Panc1 (cell line): Measurements from ENCODE around the gene DNTT. TPM values are rescaled to one million over a fixed set of nuclear protein-coding genes. Genes with fewer than 3 reads are reported as not detected.

Experiments
- ATAC-seq: fragments of 200-7000 bp; cut with Tn5 transposase; 2 replicates; pipeline ENCODE4 v1.9.1; 2020; ENCODE audit warnings: mild to moderate bottlenecking, moderate library complexity
- BruUV-seq: library from RNA; stranded (reverse); fragments of 400-500 nt; replicated peaks from 2 replicates; lab custom pipeline; 2021; lab: Mats Ljungman, UMichigan
- CTCF ChIA-PET: fragments of 300-600 bp; sonication (Branson Sonifier 250); formaldehyde crosslinking; loops from one replicate; lab custom pipeline; 2022; ENCODE audit warnings: antibody characterized with exemption; lab: Charles Lee
- POLR2A ChIA-PET: fragments of 300-600 bp; sonication (Branson Sonifier 250); formaldehyde crosslinking; loops from one replicate; lab custom pipeline; 2022; ENCODE audit warnings: antibody characterized with exemption; lab: Charles Lee
- DNase-seq: peaks from one replicate; pipeline ENCODE4 v3.0.0-alpha.2; 2010; ENCODE audit warnings: low read depth, low spot score
- H3K27ac ChIP-seq: 2 replicates; pipeline ENCODE4 v1.5.1; 2011; ENCODE audit warnings: mild to moderate bottlenecking, low read length, inconsistent platforms
- H3K27me3 ChIP-seq: fragments of 200-500 bp; sonication (Bioruptor generic); 2 replicates; pipeline ENCODE4 v1.6.0; 2014; ENCODE audit warnings: low read length, inconsistent platforms; ENCODE audit not compliant: control insufficient read depth, insufficient read depth
- H3K36me3 ChIP-seq: fragments of 200-500 bp; sonication (Bioruptor generic); 2 replicates; pipeline ENCODE4 v1.5.1; 2014; ENCODE audit warnings: inconsistent platforms, mild to moderate bottlenecking, low read length, moderate library complexity; ENCODE audit not compliant: control insufficient read depth, insufficient read depth
- H3K4me1 ChIP-seq: 2 replicates; pipeline ENCODE4 v1.5.1; 2011; ENCODE audit warnings: inconsistent platforms, mild to moderate bottlenecking, low read length, moderate library complexity; ENCODE audit not compliant: control insufficient read depth, insufficient read depth
- H3K4me3 ChIP-seq, 2 experiments: 2 replicates each; pipeline ENCODE4 v1.5.1; 2011 to 2012; ENCODE audit warnings: low read depth in 2 of 2, low read length in 2 of 2, mild to moderate bottlenecking in 2 of 2, inconsistent platforms in 1 of 2, moderate library complexity in 1 of 2
- H3K9me3 ChIP-seq: fragments of 200-500 bp; sonication (Bioruptor generic); 2 replicates; pipeline ENCODE4 v1.5.1; 2014; ENCODE audit warnings: low read depth, mild to moderate bottlenecking, inconsistent platforms, low read length, moderate library complexity; ENCODE audit not compliant: control insufficient read depth, insufficient read depth
- POLR2AphosphoS5 ChIP-seq: IDR thresholded peaks from 2 replicates; pipeline ENCODE4 v1.6.1; 2012; ENCODE audit warnings: mild to moderate bottlenecking, low read depth, low read length, moderate library complexity
- SIN3A ChIP-seq: IDR thresholded peaks from 2 replicates; pipeline ENCODE4 v1.6.1; 2012; ENCODE audit warnings: low read depth, mild to moderate bottlenecking, low read length, moderate library complexity, borderline replicate concordance; ENCODE audit not compliant: insufficient read depth
- TCF7L2 ChIP-seq: IDR thresholded peaks from 2 replicates; pipeline ENCODE4 v1.6.1; 2011; ENCODE audit warnings: mild to moderate bottlenecking, low read depth, low read length, inconsistent platforms
- in situ Hi-C: cut with HindIII; loops from 2 replicates; pipeline ENCODE4 v1.10.0; 2016; ENCODE audit warnings: low sequenced_read_pairs, low pct_unique_long_range_greater_than_20kb
- intact Hi-C: fragments of 100-400 bp; cut with micrococcal nuclease; formaldehyde crosslinking; loops from one replicate; pipeline ENCODE4 v1.10.0; 2022; ENCODE audit not compliant: unreplicated experiment
- total RNA-seq: library from RNA; stranded (reverse); gene quantifications from one replicate; pipeline ENCODE4 v1.2.1, GENCODE V29; 2021; ENCODE audit not compliant: unreplicated experiment
- TF ChIP-seq, protein P1 (sequence below): fragments of 450-650 bp; IDR thresholded peaks from 2 replicates; pipeline ENCODE4 v1.5.1; 2017; ENCODE audit warnings: mild to moderate bottlenecking
- TF ChIP-seq, protein P2 (sequence below), 2 experiments: IDR thresholded peaks; 2 replicates each; pipeline ENCODE4 v1.6.1; 2011 to 2012; ENCODE audit warnings: low read depth in 2 of 2, control low read depth in 1 of 2, low read length in 1 of 2, mild to moderate bottlenecking in 1 of 2, moderate library complexity in 1 of 2; ENCODE audit not compliant: insufficient read depth in 1 of 2

Gene DNTT
- total RNA-seq, 1 experiment from 2014 or later: not detected

DNA sequence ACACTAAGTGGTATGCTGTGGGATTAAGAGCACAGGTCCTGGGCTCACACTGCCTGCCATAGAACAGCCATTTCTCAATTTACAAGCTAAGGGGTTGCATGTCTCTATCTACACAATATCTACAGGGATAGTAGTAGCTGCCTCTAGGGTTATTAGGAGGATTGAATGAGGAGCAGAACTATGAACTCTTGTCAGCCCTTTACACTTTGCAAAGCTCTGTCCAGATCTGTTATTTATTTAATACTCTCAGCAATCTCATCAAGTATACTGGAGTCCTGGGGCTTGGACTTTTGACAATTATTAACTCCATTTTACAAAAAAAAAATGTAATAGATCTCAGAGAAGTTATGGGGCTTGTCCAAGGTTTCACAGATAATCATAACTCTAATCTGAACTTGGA, 47.8 kb downstream of the DNTT start:
- POLR2A ChIA-PET: no interaction called here

DNA sequence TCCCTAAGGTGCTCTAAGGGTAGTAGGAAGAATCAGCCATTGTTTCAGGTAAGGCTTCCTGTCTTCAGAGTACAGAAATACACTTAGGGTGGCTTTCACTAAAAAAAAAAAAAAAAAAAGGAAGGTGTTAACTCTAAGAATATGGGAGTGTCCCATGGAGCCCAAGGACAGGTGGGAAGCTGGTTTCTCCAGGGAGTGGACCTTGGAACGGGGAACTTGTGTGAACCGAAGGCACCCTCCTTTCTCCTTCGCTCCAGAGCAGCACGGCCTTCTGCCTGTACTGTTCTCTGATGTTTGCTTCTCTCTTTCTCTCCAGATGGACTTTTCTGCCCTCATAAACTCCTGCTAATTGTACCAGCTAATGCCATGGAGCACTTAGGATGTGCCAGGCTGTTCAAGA, 48.3 kb downstream of the DNTT start:
- ATAC-seq (no peak), DNase-seq (no peak)
- Histone ChIP-seq H3K4me3 (no peak overlapping the region), H3K9me3 (no peaks in the 10 kb centered on the region), H3K27ac (no peak overlapping the region), H3K36me3 (no peaks in the 10 kb centered on the region), H3K4me1 (no peaks in the 10 kb centered on the region), H3K27me3 (peaks cover 20% of the 10 kb centered on the region)
- CTCF ChIA-PET: no interaction called here
- in situ Hi-C loops (no loop called here), intact Hi-C loops (no loop called here)
- BruUV-seq: no TSS peak
- POLR2A ChIA-PET: no interaction called here
- TF ChIP-seq SIN3A: no peak
- TF ChIP-seq, protein P1, sequence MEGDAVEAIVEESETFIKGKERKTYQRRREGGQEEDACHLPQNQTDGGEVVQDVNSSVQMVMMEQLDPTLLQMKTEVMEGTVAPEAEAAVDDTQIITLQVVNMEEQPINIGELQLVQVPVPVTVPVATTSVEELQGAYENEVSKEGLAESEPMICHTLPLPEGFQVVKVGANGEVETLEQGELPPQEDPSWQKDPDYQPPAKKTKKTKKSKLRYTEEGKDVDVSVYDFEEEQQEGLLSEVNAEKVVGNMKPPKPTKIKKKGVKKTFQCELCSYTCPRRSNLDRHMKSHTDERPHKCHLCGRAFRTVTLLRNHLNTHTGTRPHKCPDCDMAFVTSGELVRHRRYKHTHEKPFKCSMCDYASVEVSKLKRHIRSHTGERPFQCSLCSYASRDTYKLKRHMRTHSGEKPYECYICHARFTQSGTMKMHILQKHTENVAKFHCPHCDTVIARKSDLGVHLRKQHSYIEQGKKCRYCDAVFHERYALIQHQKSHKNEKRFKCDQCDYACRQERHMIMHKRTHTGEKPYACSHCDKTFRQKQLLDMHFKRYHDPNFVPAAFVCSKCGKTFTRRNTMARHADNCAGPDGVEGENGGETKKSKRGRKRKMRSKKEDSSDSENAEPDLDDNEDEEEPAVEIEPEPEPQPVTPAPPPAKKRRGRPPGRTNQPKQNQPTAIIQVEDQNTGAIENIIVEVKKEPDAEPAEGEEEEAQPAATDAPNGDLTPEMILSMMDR: no peak

More for the DNA sequence above, 47.8 kb downstream of the DNTT start:
- Histone ChIP-seq H3K36me3 (no peaks in the 10 kb centered on the region), H3K9me3 (no peaks in the 10 kb centered on the region), H3K27ac (no peak overlapping the region), H3K27me3 (peaks cover 18% of the 10 kb centered on the region), H3K4me1 (no peaks in the 10 kb centered on the region), H3K4me3 (no peak overlapping the region)
- ATAC-seq (no peak), DNase-seq (no peak)
- BruUV-seq: no TSS peak
- intact Hi-C loops (no loop called here), in situ Hi-C loops (no loop called here)
- TF ChIP-seq, protein P1: no peak
- TF ChIP-seq, protein P2, sequence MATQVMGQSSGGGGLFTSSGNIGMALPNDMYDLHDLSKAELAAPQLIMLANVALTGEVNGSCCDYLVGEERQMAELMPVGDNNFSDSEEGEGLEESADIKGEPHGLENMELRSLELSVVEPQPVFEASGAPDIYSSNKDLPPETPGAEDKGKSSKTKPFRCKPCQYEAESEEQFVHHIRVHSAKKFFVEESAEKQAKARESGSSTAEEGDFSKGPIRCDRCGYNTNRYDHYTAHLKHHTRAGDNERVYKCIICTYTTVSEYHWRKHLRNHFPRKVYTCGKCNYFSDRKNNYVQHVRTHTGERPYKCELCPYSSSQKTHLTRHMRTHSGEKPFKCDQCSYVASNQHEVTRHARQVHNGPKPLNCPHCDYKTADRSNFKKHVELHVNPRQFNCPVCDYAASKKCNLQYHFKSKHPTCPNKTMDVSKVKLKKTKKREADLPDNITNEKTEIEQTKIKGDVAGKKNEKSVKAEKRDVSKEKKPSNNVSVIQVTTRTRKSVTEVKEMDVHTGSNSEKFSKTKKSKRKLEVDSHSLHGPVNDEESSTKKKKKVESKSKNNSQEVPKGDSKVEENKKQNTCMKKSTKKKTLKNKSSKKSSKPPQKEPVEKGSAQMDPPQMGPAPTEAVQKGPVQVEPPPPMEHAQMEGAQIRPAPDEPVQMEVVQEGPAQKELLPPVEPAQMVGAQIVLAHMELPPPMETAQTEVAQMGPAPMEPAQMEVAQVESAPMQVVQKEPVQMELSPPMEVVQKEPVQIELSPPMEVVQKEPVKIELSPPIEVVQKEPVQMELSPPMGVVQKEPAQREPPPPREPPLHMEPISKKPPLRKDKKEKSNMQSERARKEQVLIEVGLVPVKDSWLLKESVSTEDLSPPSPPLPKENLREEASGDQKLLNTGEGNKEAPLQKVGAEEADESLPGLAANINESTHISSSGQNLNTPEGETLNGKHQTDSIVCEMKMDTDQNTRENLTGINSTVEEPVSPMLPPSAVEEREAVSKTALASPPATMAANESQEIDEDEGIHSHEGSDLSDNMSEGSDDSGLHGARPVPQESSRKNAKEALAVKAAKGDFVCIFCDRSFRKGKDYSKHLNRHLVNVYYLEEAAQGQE (IDR thresholded peaks at IDR 0.05; ENCODE audit: insufficient read depth in 1 of 2, low read depth in 2 of 2, low read length in 1 of 2): no peak
- no peak for TF ChIP-seq SIN3A
- no peak for TF ChIP-seq POLR2AphosphoS5
- TF ChIP-seq TCF7L2: no peak
- CTCF ChIA-PET: no interaction called here
